Type B pancreatic cell (in vitro differentiated cells): ENCODE results near the gene EXTL1. TPM values are rescaled to one million over a fixed set of nuclear protein-coding genes. Genes with fewer than 3 reads are reported as not detected.

ENCODE experiments used
- DNase-seq: peaks from one replicate; pipeline ENCODE4 v3.0.0; 2021; ENCODE audit warnings: mixed read lengths; ENCODE audit not compliant: unreplicated experiment; ENCODE audit errors: extremely low spot score
- H3K27ac Mint-ChIP-seq: 2 replicates; pipeline ENCODE4 v1.8.0; 2021; ENCODE audit warnings: mild to moderate bottlenecking, mixed read lengths
- H3K27me3 Mint-ChIP-seq: 2 replicates; pipeline ENCODE4 v1.8.0; 2021; ENCODE audit warnings: mixed read lengths
- H3K36me3 Mint-ChIP-seq: 2 replicates; pipeline ENCODE4 v1.8.0; 2021; ENCODE audit warnings: mixed read lengths
- H3K4me1 Mint-ChIP-seq: one replicate; pipeline ENCODE4 v1.8.0; 2021; ENCODE audit warnings: mixed read lengths; ENCODE audit not compliant: unreplicated experiment
- H3K4me3 Mint-ChIP-seq: 2 replicates; pipeline ENCODE4 v1.8.0; 2021; ENCODE audit warnings: mild to moderate bottlenecking, mixed read lengths
- H3K9me3 Mint-ChIP-seq: 2 replicates; pipeline ENCODE4 v1.8.0; 2021; ENCODE audit warnings: mixed read lengths
- CTCF ChIP-seq: fragments of 200-600 bp; sonication (generic); conservative IDR thresholded peaks from 2 replicates; pipeline ENCODE4 v1.5.0; 2021; ENCODE audit warnings: antibody characterized with exemption, mild to moderate bottlenecking
- total RNA-seq: library from RNA; stranded (reverse); gene quantifications from 2 replicates; pipeline ENCODE4 v1.2.1, GENCODE V29; 2021; ENCODE audit warnings: low replicate concordance

The EXTL1 gene
- total RNA-seq, 1 donor from 2014 or later: 4.2 TPM

- Mint-ChIP-seq H3K27ac (peak overlapping the region; percentile 70), H3K9me3 (no peaks in the 10 kb centered on the region), H3K36me3 (no peaks in the 10 kb centered on the region), H3K4me3 (peak overlapping the region; percentile 77), H3K4me1 (peaks cover 10% of the 10 kb centered on the region), H3K27me3 (peaks cover 79% of the 10 kb centered on the region)
- TF ChIP-seq CTCF: no peak
- no peak for DNase-seq
These were observed 25.8 kb downstream of the EXTL1 start for GRCh38 chr1:26047278-26047874.

GRCh38 chr1:26049531-26050247 is 28.1 kb downstream of the EXTL1 start:
- H3K36me3 Mint-ChIP-seq: no peaks in the 10 kb centered on the region
- no peaks in the 10 kb centered on the region for H3K9me3 Mint-ChIP-seq
- DNase-seq: no peak
- peaks cover 13% of the 10 kb centered on the region for H3K4me1 Mint-ChIP-seq
- no peak for TF ChIP-seq CTCF
- H3K27me3 Mint-ChIP-seq: peaks cover 61% of the 10 kb centered on the region
- peak overlapping the region; percentile 83 for H3K27ac Mint-ChIP-seq
- peak overlapping the region; percentile 80 for H3K4me3 Mint-ChIP-seq

GRCh38 chr1:26050248-26050640 is 28.7 kb downstream of the EXTL1 start:
- peak overlapping the region; percentile 80 for H3K4me3 Mint-ChIP-seq
- no peaks in the 10 kb centered on the region for H3K9me3 Mint-ChIP-seq
- H3K4me1 Mint-ChIP-seq: peaks cover 10% of the 10 kb centered on the region
- peak overlapping the region; percentile 83 for H3K27ac Mint-ChIP-seq
- peaks cover 56% of the 10 kb centered on the region for H3K27me3 Mint-ChIP-seq
- no peaks in the 10 kb centered on the region for H3K36me3 Mint-ChIP-seq
- DNase-seq: no peak
- TF ChIP-seq CTCF: no peak

GRCh38 chr1:26053718-26054560 is 32.4 kb downstream of the EXTL1 start:
- no peak for TF ChIP-seq CTCF
- no peak overlapping the region for H3K4me3 Mint-ChIP-seq
- DNase-seq: no peak
- no peaks in the 10 kb centered on the region for H3K36me3 Mint-ChIP-seq
- H3K4me1 Mint-ChIP-seq: peaks cover 9% of the 10 kb centered on the region
- peaks cover 36% of the 10 kb centered on the region for H3K27me3 Mint-ChIP-seq
- no peak overlapping the region for H3K27ac Mint-ChIP-seq
- no peaks in the 10 kb centered on the region for H3K9me3 Mint-ChIP-seq

GRCh38 chr1:26055041-26055440 is 33.5 kb downstream of the EXTL1 start:
- no peak overlapping the region for H3K4me3 Mint-ChIP-seq
- H3K27ac Mint-ChIP-seq: no peak overlapping the region

More at GRCh38 chr1:26055041-26055440, 33.5 kb downstream of the EXTL1 start:
- Mint-ChIP-seq H3K9me3 (no peaks in the 10 kb centered on the region), H3K27me3 (peaks cover 32% of the 10 kb centered on the region), H3K36me3 (no peaks in the 10 kb centered on the region), H3K4me1 (peaks cover 7% of the 10 kb centered on the region)
- DNase-seq: no peak
- TF ChIP-seq CTCF: no peak
